GM12801 (cell line): ENCODE data around the gene BRIX1.

Experiments
- TF ChIP-seq, protein P1 (sequence below): IDR thresholded peaks from one replicate; pipeline ENCODE4 v1.5.1; 2011; ENCODE audit warnings: control low read depth; ENCODE audit not compliant: insufficient read length; ENCODE audit errors: extremely low read depth

The BRIX1 gene

DNA sequence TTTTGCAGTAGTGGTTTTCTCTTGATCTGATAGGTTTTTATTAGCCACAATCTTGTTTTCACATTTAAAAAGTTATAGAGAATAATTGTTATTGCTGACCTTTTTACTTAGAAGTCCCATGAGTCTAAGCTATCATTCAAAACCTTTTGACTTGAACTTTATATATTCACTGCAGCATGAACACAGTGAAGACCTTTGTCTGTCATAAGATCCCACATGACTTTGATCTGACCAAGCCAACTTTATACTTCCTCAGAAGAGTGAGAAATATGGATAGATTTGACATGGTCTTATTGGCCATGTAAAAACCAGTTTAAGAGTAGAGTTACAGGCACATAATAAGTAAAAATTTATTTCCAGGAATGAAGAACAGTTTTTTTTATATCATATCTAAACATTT, 34.3 kb upstream of the BRIX1 start:
- TF ChIP-seq, protein P1, sequence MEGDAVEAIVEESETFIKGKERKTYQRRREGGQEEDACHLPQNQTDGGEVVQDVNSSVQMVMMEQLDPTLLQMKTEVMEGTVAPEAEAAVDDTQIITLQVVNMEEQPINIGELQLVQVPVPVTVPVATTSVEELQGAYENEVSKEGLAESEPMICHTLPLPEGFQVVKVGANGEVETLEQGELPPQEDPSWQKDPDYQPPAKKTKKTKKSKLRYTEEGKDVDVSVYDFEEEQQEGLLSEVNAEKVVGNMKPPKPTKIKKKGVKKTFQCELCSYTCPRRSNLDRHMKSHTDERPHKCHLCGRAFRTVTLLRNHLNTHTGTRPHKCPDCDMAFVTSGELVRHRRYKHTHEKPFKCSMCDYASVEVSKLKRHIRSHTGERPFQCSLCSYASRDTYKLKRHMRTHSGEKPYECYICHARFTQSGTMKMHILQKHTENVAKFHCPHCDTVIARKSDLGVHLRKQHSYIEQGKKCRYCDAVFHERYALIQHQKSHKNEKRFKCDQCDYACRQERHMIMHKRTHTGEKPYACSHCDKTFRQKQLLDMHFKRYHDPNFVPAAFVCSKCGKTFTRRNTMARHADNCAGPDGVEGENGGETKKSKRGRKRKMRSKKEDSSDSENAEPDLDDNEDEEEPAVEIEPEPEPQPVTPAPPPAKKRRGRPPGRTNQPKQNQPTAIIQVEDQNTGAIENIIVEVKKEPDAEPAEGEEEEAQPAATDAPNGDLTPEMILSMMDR = no peak

DNA sequence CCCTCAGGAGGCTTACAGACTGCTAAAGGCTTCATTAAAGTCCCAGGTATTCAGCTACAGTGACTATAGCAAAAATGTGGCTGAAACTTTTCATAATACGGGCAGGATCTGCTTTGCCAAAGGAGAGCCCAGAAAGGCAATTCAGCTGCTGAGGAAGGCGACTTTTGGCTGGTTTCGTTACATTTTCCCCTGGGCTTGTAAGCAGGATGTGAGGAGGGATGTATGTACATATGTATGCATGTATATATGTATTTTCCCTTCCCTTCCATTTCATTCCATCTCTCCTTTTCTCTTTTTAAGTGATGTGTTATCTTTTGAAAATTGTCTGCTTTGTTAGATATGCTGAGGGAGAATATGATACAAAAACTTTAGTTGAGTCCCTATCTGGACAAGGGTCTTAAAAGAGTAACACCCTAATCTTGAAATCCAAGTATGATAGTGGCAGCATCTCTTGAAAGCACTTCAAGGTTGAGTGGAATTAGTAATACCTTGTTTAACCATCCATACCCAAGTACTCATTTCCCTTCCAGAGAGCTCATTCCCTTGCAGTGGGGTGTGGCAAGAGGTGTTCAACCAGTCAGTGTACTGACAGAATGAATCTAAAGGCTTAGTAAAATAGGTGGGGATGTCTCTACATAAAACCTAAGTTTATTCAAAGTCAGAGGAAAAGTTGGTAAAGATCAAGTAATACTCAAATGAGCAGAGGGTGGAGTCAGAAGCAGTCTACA, 29.0 kb upstream of the BRIX1 start:
- TF ChIP-seq, protein P1 = no peak

DNA sequence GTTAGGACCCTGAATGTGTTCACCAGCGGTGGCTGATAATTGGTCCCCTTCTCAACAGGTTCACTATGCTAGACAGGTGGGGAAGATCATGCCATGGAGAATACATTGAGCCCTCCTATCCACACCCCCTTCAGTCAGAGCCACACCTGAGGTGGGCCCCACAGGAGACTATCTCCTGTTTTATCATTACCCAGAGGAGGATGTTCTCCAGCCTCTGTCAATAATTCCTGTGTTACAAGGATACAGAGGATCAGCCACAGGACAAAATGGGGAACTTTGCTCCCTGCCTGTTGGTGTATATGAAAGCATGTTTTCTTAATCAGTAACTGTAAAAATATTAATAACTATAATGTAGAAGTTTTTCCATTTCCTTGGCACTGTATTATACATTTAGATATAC, 26.1 kb upstream of the BRIX1 start:
- TF ChIP-seq, protein P1 = no peak

- TF ChIP-seq, protein P1 = no peak
These were observed 23.5 kb upstream of the BRIX1 start for GRCh38 chr5:34891981-34892380.

DNA sequence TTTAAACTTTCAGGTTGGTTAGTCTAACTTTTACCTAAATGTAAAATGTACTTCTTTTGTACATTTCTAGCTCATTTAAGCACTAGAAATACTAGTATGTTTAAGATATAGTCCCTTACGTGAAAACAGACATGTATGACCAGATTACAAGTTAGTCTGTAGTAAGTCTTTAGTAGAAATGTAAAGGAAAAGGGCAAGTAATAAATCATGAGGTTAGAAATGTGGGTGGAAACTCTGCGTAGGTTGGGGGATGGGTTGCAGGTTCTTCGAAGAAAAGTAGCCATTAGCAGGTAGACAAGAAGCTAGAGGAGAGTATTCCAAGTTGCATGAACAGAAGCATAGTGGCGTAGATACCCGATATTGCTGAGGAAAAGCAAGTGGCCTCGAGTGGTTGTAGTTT, 23.1 kb upstream of the BRIX1 start:
- TF ChIP-seq, protein P1 = no peak

GRCh38 chr5:34894716-34895115, 20.8 kb upstream of the BRIX1 start:
- TF ChIP-seq, protein P1 = no peak

DNA sequence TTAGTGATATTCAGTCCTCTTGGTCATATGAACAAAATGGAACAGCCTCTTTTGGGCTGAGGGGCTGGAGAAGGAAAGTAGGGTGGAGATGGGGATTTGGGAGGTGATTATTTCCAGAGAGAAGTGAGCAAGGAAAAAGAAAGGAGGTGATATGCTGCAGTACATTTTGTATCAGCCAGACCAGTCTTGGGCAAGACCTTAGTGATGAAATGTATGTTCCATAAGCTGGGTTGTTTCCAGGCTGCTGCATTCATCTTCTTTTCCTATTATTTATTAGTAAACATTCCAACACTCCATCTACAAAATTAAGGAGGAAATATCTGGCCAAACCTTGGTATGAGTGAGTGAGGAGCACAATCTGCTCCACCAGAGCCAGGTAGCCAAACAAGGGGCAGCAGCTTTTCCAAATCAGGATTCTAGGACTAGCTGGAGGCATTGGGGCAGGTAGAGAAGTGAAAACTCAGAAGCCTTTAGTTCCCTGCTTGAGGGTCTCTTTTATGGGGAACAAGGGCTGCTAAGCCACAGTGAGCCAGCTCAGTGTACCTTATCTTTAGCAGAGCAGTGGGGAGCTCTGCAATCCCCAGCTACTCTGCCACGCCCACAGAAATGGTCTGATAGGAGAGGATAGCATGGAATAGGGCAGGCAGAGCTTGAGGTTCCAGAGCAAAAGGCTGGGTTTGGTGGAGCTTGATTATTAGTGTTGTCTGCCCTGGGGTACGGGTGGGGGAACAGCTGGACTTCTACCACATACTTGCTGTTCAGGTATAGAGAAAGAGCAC, 19.7 kb upstream of the BRIX1 start:
- TF ChIP-seq, protein P1 = no peak
